ENCODE data around the gene C6orf47. TPM values are rescaled to one million over a fixed set of nuclear protein-coding genes. Genes with fewer than 3 reads are reported as not detected.

The C6orf47 gene
- total and polyA plus RNA-seq, 2 of the 13 experiments (the other 11 are each of a cell fraction or from before 2014, with no cell fraction given) = 1.7 to 18.1 TPM

- no peak for TF ChIP-seq REPIN1 (CRISPR knock-in tag; IDR thresholded peaks at IDR 0.05; ENCODE audit: borderline replicate concordance, low read depth)
- no peak; the same call in 1 of the 2 replicates for TF ChIP-seq POGZ (CRISPR knock-in tag; IDR thresholded peaks at IDR 0.05)
- no peak for TF ChIP-seq ZNF704 (CRISPR knock-in tag; IDR thresholded peaks at IDR 0.05; ENCODE audit: borderline replicate concordance)
- TF ChIP-seq BRD4 (CRISPR knock-in tag; IDR thresholded peaks at IDR 0.05) = no peak; the same call in 1 of the 2 replicates
- no peak for TF ChIP-seq CREB1 (IDR thresholded peaks at IDR 0.05)
- TF ChIP-seq CREB1 (CRISPR knock-in tag; IDR thresholded peaks at IDR 0.05) = no peak
- no peak for TF ChIP-seq SP140L (CRISPR knock-in tag; IDR thresholded peaks at IDR 0.05; ENCODE audit: borderline replicate concordance)
- TF ChIP-seq ZNF10 (CRISPR knock-in tag; IDR thresholded peaks at IDR 0.05; ENCODE audit: borderline replicate concordance, low read depth) = no peak
- TF ChIP-seq ZBTB20 (CRISPR knock-in tag; IDR thresholded peaks at IDR 0.05; ENCODE audit: borderline replicate concordance, low read depth) = no peak
- TF ChIP-seq BRF2 (CRISPR knock-in tag; IDR thresholded peaks at IDR 0.05) = no peak
- TF ChIP-seq CAMTA2 (CRISPR knock-in tag; IDR thresholded peaks at IDR 0.05; ENCODE audit: borderline replicate concordance) = no peak
- no peak for TF ChIP-seq ZBTB44 (CRISPR knock-in tag; IDR thresholded peaks at IDR 0.05)
- TF ChIP-seq ZSCAN31 (CRISPR knock-in tag; IDR thresholded peaks at IDR 0.05; ENCODE audit: low read depth) = no peak
- no peak for TF ChIP-seq ZNF670 (CRISPR knock-in tag; IDR thresholded peaks at IDR 0.05; ENCODE audit: borderline replicate concordance)
- no peak for TF ChIP-seq TEAD3 (CRISPR knock-in tag; optimal IDR thresholded peaks at IDR 0.05; ENCODE audit: borderline replicate concordance)
- no peak for TF ChIP-seq ZNF329 (CRISPR knock-in tag; IDR thresholded peaks at IDR 0.05; ENCODE audit: low read depth)
- TF ChIP-seq ZNF232 (CRISPR knock-in tag; IDR thresholded peaks at IDR 0.05; ENCODE audit: borderline replicate concordance) = no peak
- TF ChIP-seq HMG20A (CRISPR knock-in tag; IDR thresholded peaks at IDR 0.05; ENCODE audit: borderline replicate concordance) = no peak
Measured at GRCh38 chr6:31663961-31664789, 3.6 kb upstream of the C6orf47 start (continued).

Data from HepG2 (cell line).